Glutamatergic neuron (in vitro differentiated cells): ENCODE data around the gene PRELP. TPM values are rescaled to one million over a fixed set of nuclear protein-coding genes. Genes with fewer than 3 reads are reported as not detected.

ENCODE experiments used
- DNase-seq: peaks from one replicate; pipeline ENCODE4 v3.0.0; 2022
- H3K27ac Mint-ChIP-seq: one replicate; pipeline ENCODE4 v1.8.0; 2020; ENCODE audit warnings: mild to moderate bottlenecking, mixed read lengths, inconsistent platforms; ENCODE audit not compliant: unreplicated experiment
- H3K27me3 Mint-ChIP-seq: one replicate; pipeline ENCODE4 v1.8.0; 2020; ENCODE audit warnings: mild to moderate bottlenecking, moderate library complexity, mixed read lengths, inconsistent platforms; ENCODE audit not compliant: unreplicated experiment
- H3K36me3 Mint-ChIP-seq: one replicate; pipeline ENCODE4 v1.8.0; 2020; ENCODE audit warnings: mild to moderate bottlenecking, mixed read lengths, inconsistent platforms; ENCODE audit not compliant: unreplicated experiment
- H3K4me1 Mint-ChIP-seq: one replicate; pipeline ENCODE4 v1.8.0; 2020; ENCODE audit warnings: mild to moderate bottlenecking, low read depth, mixed read lengths, inconsistent platforms; ENCODE audit not compliant: unreplicated experiment
- H3K4me3 Mint-ChIP-seq: one replicate; pipeline ENCODE4 v1.8.0; 2020; ENCODE audit warnings: mild to moderate bottlenecking, mixed read lengths, inconsistent platforms; ENCODE audit not compliant: unreplicated experiment
- H3K9me3 Mint-ChIP-seq: one replicate; pipeline ENCODE4 v1.8.0; 2020; ENCODE audit warnings: mild to moderate bottlenecking, moderate library complexity, mixed read lengths, inconsistent platforms; ENCODE audit not compliant: unreplicated experiment
- CTCF ChIP-seq: fragments of 200-600 bp; sonication (generic); IDR thresholded peaks from one replicate; pipeline ENCODE4 v1.5.0; 2021; ENCODE audit not compliant: partially characterized antibody, unreplicated experiment
- total RNA-seq: library from RNA; stranded (reverse); fragmentation: NEBNext Ultra II Directional; extraction: Animal tissue kit (Norgen Biotek cat#: 25700); gene quantifications from one replicate; pipeline ENCODE4 v1.2.1, GENCODE V29; 2021; ENCODE audit not compliant: unreplicated experiment

PRELP gene
- total RNA-seq, 1 donor from 2014 or later, result not detected

- Mint-ChIP-seq H3K27me3 (peaks cover 4% of the 10 kb centered on the region), H3K4me1 (peaks cover 20% of the 10 kb centered on the region), H3K4me3 (no peak overlapping the region), H3K36me3 (peaks cover under 1% of the 10 kb centered on the region), H3K27ac (no peak overlapping the region), H3K9me3 (peaks cover 2% of the 10 kb centered on the region)
- no peak for DNase-seq
- no peak for TF ChIP-seq CTCF
Measured at GRCh38 chr1:203428981-203429599, 46.5 kb upstream of the PRELP start.

- Mint-ChIP-seq H3K36me3 (peaks cover 5% of the 10 kb centered on the region), H3K4me3 (no peak overlapping the region)
Measured at GRCh38 chr1:203435615-203436014, 40.0 kb upstream of the PRELP start.

GRCh38 chr1:203437696-203438315, 37.8 kb upstream of the PRELP start:
- Mint-ChIP-seq H3K4me1 (peaks cover 5% of the 10 kb centered on the region), H3K27ac (no peak overlapping the region), H3K27me3 (peaks cover 7% of the 10 kb centered on the region), H3K4me3 (no peak overlapping the region), H3K36me3 (peaks cover 5% of the 10 kb centered on the region), H3K9me3 (no peaks in the 10 kb centered on the region)
- TF ChIP-seq CTCF, result no peak
- DNase-seq, result no peak

More at GRCh38 chr1:203435615-203436014, 40.0 kb upstream of the PRELP start:
- no peak for DNase-seq
- Mint-ChIP-seq H3K27me3 (peaks cover 6% of the 10 kb centered on the region), H3K9me3 (no peaks in the 10 kb centered on the region), H3K4me1 (peaks cover 5% of the 10 kb centered on the region), H3K27ac (no peak overlapping the region)
- TF ChIP-seq CTCF, result no peak

- Mint-ChIP-seq H3K27ac (no peak overlapping the region), H3K4me1 (peaks cover 4% of the 10 kb centered on the region), H3K27me3 (peaks cover 11% of the 10 kb centered on the region), H3K9me3 (no peaks in the 10 kb centered on the region), H3K4me3 (no peak overlapping the region), H3K36me3 (peaks cover 3% of the 10 kb centered on the region)
- TF ChIP-seq CTCF, result no peak
- DNase-seq, result no peak
Measured at GRCh38 chr1:203439131-203439730, 36.4 kb upstream of the PRELP start.

GRCh38 chr1:203440771-203441170, 34.8 kb upstream of the PRELP start:
- Mint-ChIP-seq H3K36me3 (peaks cover 6% of the 10 kb centered on the region), H3K9me3 (no peaks in the 10 kb centered on the region), H3K4me1 (peaks cover 3% of the 10 kb centered on the region), H3K27me3 (peaks cover 10% of the 10 kb centered on the region), H3K4me3 (no peak overlapping the region), H3K27ac (no peak overlapping the region)
- TF ChIP-seq CTCF, result no peak
- no peak for DNase-seq
